Heart left ventricle (tissue), 13 donors: ENCODE data around the gene MYO1E.

Experiments
- POLR2A ChIP-seq, 2 donors: fragments of 450-650 bp; IDR thresholded peaks; one replicate each; pipeline ENCODE4 v1.6.1; 2017; ENCODE audit warnings: antibody characterized with exemption in 2 of 2, mild to moderate bottlenecking in 2 of 2, moderate library complexity in 2 of 2
- TF ChIP-seq, protein P1 (sequence below), 12 donors: fragments of 200-600 bp; sonication (generic) in 4 of 12; IDR thresholded peaks; one replicate each; pipeline versions ENCODE4 v1.5.0 to v1.8.0; 2018 to 2022; ENCODE audit warnings: antibody characterized with exemption in 12 of 12, mild to moderate bottlenecking in 5 of 12
- donor health status: ischemic (EF 13 %, LVEDD 7.1; RV severe dilation, severe dysfunction).
- donor health status: DM: no; HTN: yes; CAD: no.
- donor health status: DM: no; HTN: no; CAD: no.
- donor health status: ischemic (EF 25% LVEDD 6.9; RV normal size, moderate dysfunction).
- donor health status: ischemic (EF 25% LVEDD 5.7; RV mildly dilated, moderate dysfunction).
- donor health status: ischemic (EF 35%, LVEDD 5.7; RV mildly dilated, moderate dysfunction).
- donor health status: nonischemic (EF 11% LVEDD 7.7; RV severe dilation, severe dysfunction).
- donor health status: DM: yes; HTN: yes; CAD: no.
- donor health status: PGD.
- donor health status: ischemic (EF 29% LVEDD 5.4; RV normal size, mild dysfunction).
- donor health status: nonischemic (EF 23%, LVEDD 6.1; RV moderate dilation, normal function).

GRCh38 chr15:59152694-59153450 lies 219.8 kb downstream of the MYO1E start:
- TF ChIP-seq, protein P1, sequence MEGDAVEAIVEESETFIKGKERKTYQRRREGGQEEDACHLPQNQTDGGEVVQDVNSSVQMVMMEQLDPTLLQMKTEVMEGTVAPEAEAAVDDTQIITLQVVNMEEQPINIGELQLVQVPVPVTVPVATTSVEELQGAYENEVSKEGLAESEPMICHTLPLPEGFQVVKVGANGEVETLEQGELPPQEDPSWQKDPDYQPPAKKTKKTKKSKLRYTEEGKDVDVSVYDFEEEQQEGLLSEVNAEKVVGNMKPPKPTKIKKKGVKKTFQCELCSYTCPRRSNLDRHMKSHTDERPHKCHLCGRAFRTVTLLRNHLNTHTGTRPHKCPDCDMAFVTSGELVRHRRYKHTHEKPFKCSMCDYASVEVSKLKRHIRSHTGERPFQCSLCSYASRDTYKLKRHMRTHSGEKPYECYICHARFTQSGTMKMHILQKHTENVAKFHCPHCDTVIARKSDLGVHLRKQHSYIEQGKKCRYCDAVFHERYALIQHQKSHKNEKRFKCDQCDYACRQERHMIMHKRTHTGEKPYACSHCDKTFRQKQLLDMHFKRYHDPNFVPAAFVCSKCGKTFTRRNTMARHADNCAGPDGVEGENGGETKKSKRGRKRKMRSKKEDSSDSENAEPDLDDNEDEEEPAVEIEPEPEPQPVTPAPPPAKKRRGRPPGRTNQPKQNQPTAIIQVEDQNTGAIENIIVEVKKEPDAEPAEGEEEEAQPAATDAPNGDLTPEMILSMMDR (IDR thresholded peaks at IDR 0.05) = no peak
- no peak for TF ChIP-seq POLR2A (IDR thresholded peaks at IDR 0.05)
